GM23338 (cell line): ENCODE data around the gene P4HA1.
"Not testable (repeated sequence)": the region's sequence is repeated elsewhere in the genome, so short reads cannot be mapped to it uniquely, and the experiment has no call there.

Experiments
- CREB1 ChIP-seq: fragments of 250-450 bp; sonication (Bioruptor Pico); IDR thresholded peaks from 2 replicates; pipeline ENCODE4 v1.5.0; 2020; ENCODE audit warnings: low read depth, mild to moderate bottlenecking, moderate library complexity
- CTCF ChIP-seq, 2 experiments: fragments of 200-600 bp in 1 of 2; sonication (generic) in 1 of 2; conservative IDR thresholded peaks; 2 replicates each; pipeline versions ENCODE4 v1.5.1 to v1.6.1; 2016 to 2017; ENCODE audit warnings: antibody characterized with exemption in 2 of 2, low read depth in 2 of 2, mild to moderate bottlenecking in 2 of 2, moderate library complexity in 1 of 2
- REST ChIP-seq: IDR thresholded peaks from one replicate; pipeline ENCODE4 v1.6.1; 2018; ENCODE audit warnings: antibody characterized with exemption; ENCODE audit not compliant: unreplicated experiment
- ZNF331 ChIP-seq: fragments of 250-450 bp; sonication (Bioruptor Pico); IDR thresholded peaks from 2 replicates; pipeline ENCODE4 v1.5.0; 2020; ENCODE audit warnings: low read depth, mild to moderate bottlenecking, moderate library complexity

GRCh38 chr10:73036285-73036684 lies 60.4 kb downstream of the P4HA1 start:
- TF ChIP-seq CTCF (conservative IDR thresholded peaks at IDR 0.05; ENCODE audit: low read depth in 2 of 2); REST; CREB1; ZNF331 (CRISPR knock-in tag): not testable (repeated sequence)
